Suprapubic skin (tissue), 4 donors: Measurements from ENCODE around the gene NDUFB2.

Source experiments
- POLR2A ChIP-seq, 2 donors: fragments of 450-650 bp; IDR thresholded peaks; one replicate each; pipeline ENCODE4 v1.6.1; 2017; ENCODE audit warnings: antibody characterized with exemption in 2 of 2, mild to moderate bottlenecking in 2 of 2, moderate library complexity in 2 of 2
- POLR2AphosphoS5 ChIP-seq, 3 donors: sonication (generic); formaldehyde crosslinking; IDR thresholded peaks; one replicate each; pipeline ENCODE4 v1.6.1; 2017; ENCODE audit warnings: antibody characterized with exemption in 3 of 3
- TF ChIP-seq, protein P1 (sequence below), 2 donors: fragments of 200-600 bp in 1 of 2; fragments of 450-650 bp in 1 of 2; sonication (generic) in 1 of 2; IDR thresholded peaks; one replicate each; pipeline ENCODE4 v1.5.1; 2016 to 2019; ENCODE audit warnings: antibody characterized with exemption in 2 of 2, mild to moderate bottlenecking in 1 of 2, moderate library complexity in 1 of 2

DNA sequence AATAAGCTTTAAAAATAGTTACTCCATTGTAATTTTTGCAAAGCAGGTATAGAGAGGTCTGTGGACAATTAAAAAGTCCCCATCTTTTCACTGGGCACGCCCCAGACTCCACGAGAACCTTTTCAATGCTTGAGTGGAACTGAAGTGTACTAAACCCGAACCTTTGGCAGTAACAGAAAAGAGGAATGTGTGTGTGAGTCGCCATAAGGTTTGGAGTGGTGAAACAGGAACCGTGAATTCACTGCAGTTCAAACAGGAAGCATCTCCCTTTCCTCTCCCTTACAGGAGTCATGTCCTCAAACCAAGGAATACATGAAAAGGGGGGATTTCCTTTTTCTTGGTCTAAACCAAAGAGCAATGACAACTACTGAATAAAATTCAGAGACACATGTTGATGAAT is 23.2 kb downstream of the NDUFB2 start:
- TF ChIP-seq, protein P1, sequence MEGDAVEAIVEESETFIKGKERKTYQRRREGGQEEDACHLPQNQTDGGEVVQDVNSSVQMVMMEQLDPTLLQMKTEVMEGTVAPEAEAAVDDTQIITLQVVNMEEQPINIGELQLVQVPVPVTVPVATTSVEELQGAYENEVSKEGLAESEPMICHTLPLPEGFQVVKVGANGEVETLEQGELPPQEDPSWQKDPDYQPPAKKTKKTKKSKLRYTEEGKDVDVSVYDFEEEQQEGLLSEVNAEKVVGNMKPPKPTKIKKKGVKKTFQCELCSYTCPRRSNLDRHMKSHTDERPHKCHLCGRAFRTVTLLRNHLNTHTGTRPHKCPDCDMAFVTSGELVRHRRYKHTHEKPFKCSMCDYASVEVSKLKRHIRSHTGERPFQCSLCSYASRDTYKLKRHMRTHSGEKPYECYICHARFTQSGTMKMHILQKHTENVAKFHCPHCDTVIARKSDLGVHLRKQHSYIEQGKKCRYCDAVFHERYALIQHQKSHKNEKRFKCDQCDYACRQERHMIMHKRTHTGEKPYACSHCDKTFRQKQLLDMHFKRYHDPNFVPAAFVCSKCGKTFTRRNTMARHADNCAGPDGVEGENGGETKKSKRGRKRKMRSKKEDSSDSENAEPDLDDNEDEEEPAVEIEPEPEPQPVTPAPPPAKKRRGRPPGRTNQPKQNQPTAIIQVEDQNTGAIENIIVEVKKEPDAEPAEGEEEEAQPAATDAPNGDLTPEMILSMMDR (IDR thresholded peaks at IDR 0.05), result no peak
- TF ChIP-seq POLR2AphosphoS5 (IDR thresholded peaks at IDR 0.05) (no peak), POLR2A (IDR thresholded peaks at IDR 0.05) (no peak)
